GM19099 (cell line): Measurements from ENCODE around the gene PPP2R5C.

ENCODE experiments used
- POLR2A ChIP-seq: IDR thresholded peaks from 3 replicates; pipeline ENCODE4 v1.6.1; 2011; ENCODE audit warnings: low read depth; ENCODE audit not compliant: insufficient read length; ENCODE audit errors: extremely low read depth

Gene PPP2R5C

GRCh38 chr14:101813833-101814232 is 52.3 kb downstream of the PPP2R5C start:
- TF ChIP-seq POLR2A: no peak

DNA sequence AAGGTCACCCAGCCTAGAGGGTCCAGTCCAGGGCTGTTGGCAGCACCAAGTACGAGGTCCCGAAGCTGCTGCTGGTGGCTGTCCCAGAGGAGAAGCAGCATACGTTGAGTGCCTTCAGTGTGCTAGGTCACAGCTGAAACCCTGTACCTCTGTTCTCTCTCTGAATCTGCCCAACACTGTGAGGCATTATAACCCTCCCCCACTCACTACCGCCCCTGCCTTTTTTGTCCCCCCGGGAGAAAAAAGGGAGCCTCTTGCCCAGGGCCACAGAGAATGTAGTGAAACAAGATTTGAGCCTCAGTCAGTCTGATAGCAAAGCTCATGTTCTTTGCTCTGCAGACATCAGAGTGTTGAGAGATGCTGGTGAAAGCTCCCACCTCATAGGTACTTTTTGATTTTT is 53.4 kb downstream of the PPP2R5C start:
- no peak for TF ChIP-seq POLR2A

GRCh38 chr14:101815994-101816393 is 54.5 kb downstream of the PPP2R5C start:
- no peak for TF ChIP-seq POLR2A

GRCh38 chr14:101817501-101818001 is 56.0 kb downstream of the PPP2R5C start:
- TF ChIP-seq POLR2A: no peak

DNA sequence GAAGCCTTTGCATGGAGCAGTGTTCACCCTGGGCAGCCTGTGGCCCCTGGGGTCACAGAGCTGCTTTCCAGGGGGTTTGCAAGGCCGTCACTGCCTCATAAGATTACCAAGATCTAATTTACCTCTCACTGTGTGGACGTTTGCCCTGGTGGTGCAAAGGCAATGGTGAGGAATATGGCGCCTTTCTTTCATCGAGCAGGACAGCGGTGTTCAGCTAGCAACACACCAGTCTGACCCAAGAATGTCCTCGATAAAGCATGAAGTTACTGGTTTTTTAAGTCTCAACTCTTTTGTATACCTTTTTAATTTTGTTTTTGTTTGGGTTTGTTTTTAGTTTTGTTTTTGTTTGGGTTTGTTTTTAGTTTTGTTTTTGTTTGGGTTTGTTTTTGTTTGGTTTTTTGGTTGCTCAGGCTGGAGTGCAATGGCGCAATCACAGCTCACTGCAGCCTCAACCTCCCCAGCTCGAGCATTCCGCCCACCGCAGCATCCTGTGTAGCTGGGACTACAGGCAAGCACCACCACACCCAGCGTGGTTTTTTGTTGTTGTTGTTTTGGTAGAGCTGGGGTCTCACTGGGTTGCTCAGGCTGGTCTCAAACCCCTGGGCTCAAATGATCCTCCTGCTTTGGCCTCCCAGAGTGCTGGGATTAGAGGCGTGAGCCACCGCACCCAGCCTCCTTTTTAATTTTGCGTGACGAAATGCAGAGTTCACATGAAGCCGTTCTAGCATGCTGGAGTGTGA is 57.9 kb downstream of the PPP2R5C start:
- no peak for TF ChIP-seq POLR2A

- TF ChIP-seq POLR2A: no peak
Measured at GRCh38 chr14:101820283-101820798, 58.8 kb downstream of the PPP2R5C start.

- TF ChIP-seq POLR2A: no peak
Measured at GRCh38 chr14:101821528-101821927, 60.0 kb downstream of the PPP2R5C start.

DNA sequence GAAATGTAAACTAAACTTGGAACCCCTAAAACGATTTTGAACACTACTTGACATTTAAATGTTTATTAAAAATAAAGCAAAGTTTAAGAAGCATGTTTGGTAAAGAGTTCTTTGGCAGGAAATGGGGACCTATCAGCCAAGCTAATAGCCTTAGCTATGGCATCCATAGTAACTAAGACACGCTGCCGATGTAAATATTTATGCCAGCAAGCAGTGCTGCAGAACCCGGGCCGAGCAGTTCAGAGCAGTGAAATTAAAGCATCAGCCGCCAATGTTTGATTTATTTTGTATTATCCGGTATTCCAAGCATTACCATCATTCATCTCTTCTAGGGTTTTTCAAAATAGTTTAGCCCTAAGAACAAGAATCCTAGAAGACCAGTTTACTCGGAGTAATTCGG is 61.6 kb downstream of the PPP2R5C start:
- no peak for TF ChIP-seq POLR2A

DNA sequence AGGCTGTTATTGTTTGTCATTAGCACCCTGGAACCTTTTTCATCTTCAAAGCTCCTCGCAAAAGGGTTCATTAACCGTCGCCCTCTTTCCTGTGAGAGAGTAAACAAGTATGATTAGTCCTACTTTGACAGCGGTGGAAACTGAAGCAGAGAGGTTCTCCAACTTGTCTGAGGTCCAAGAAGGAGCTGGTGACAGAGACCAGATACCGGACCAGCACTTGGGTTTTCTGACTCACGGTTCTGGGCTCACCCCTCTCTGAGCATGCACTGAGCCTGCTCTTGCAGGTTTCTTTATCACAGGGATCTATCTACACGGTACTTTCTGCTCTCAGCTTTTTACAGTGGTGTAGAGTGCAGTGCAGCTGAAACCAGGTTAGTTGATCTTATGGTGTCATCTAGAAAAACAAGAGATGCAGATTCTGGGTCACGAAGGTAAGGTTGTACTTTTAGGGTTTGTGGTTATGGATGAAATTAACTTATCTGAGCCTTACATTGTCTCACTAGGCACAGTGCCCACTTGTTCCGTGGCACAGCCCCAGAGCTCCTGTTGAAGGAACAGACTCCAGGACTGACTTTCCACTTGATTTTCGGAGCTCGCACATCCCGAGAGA is 62.1 kb downstream of the PPP2R5C start:
- TF ChIP-seq POLR2A: no peak

DNA sequence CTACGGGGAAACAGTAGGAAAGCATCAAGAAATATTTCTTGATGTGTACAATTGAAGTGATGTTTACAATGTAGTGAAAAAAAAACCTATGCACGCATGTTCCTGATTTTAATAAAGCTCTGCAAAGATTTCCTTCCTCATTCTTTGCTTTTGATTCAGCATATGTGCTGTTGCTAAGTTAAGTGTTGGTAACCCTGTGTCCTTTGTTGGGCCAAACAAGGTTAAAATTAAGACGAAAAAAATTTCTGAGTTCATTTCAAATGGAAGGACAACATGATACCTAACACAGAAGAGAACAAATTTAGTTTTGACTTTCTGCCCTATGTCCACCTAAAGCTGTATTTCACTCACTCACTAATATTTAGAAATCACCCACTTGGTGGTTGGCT is 62.8 kb downstream of the PPP2R5C start:
- no peak for TF ChIP-seq POLR2A

GRCh38 chr14:101825797-101826196 is 64.3 kb downstream of the PPP2R5C start:
- no peak for TF ChIP-seq POLR2A

DNA sequence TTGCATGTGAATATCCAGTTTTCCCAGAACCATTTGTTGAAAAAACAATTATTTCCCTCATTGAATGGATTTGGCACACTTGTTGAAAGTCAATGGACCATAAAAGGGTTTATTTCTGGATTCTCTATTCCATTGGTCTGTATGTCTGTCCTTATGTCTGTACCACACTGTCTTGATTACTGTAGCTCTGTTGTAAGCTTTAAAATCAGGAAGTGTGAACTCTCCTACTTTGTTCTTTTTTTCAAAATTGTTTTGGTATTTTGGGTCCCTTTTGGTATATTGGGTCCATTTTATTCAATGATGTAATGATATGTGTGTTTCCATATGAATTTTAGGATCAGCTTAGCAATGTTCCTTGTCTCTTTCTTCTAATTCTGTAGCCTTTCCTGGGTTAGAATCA is 64.8 kb downstream of the PPP2R5C start:
- no peak for TF ChIP-seq POLR2A

GRCh38 chr14:101827286-101827685 is 65.8 kb downstream of the PPP2R5C start:
- no peak for TF ChIP-seq POLR2A

GRCh38 chr14:101828046-101828445 is 66.5 kb downstream of the PPP2R5C start:
- no peak for TF ChIP-seq POLR2A

GRCh38 chr14:101830271-101830670 is 68.8 kb downstream of the PPP2R5C start:
- TF ChIP-seq POLR2A: no peak

- TF ChIP-seq POLR2A: no peak
Measured at GRCh38 chr14:101833045-101833444, 71.5 kb downstream of the PPP2R5C start.
